Kidney (tissue), 14 donors: ENCODE results near the gene HOXB8. TPM values are rescaled to one million over a fixed set of nuclear protein-coding genes. Genes with fewer than 3 reads are reported as not detected.

ENCODE experiments used
- DNase-seq, 5 donors: peaks; one replicate each; pipeline ENCODE4 v3.0.0-alpha.2; 2013 to 2020
- FAIRE-seq: peaks from 2 replicates; lab custom pipeline; 2012; peaks lifted over from hg19 to GRCh38; lab: Jason Lieb, UNC
- H3K27ac ChIP-seq, 2 donors: one replicate each; pipeline ENCODE4 v1.7.0; 2013; ENCODE audit warnings: low read depth in 2 of 2, low read length in 2 of 2, inconsistent platforms in 1 of 2
- H3K27me3 ChIP-seq: one replicate; pipeline ENCODE4 v1.7.1; 2013; ENCODE audit warnings: low read length, inconsistent platforms; ENCODE audit not compliant: control insufficient read depth, insufficient read depth
- H3K36me3 ChIP-seq, 3 donors: one replicate each; pipeline versions ENCODE4 v1.7.0 to v1.7.1; 2013; ENCODE audit warnings: low read length in 3 of 3, control low read depth in 1 of 3, inconsistent platforms in 1 of 3; ENCODE audit not compliant: insufficient read depth in 3 of 3, control insufficient read depth in 2 of 3
- H3K4me1 ChIP-seq, 3 donors: one replicate each; pipeline versions ENCODE4 v1.7.0 to v1.7.1; 2013; ENCODE audit warnings: low read length in 3 of 3, inconsistent platforms in 1 of 3, low read depth in 1 of 3; ENCODE audit not compliant: control insufficient read depth in 2 of 3, insufficient read depth in 2 of 3
- H3K4me3 ChIP-seq, 3 donors: one replicate each; pipeline versions ENCODE4 v1.7.0 to v1.8.1; 2013; ENCODE audit warnings: low read length in 3 of 3, control low read depth in 1 of 3, inconsistent platforms in 1 of 3
- H3K9ac ChIP-seq, 3 donors: one replicate each; pipeline versions ENCODE4 v1.7.0 to v1.7.1; 2013; ENCODE audit warnings: low read length in 3 of 3, control low read depth in 1 of 3, inconsistent platforms in 1 of 3
- H3K9me3 ChIP-seq, 3 donors: one replicate each; pipeline versions ENCODE4 v1.7.0 to v1.7.1; 2013; ENCODE audit warnings: low read length in 3 of 3, control low read depth in 1 of 3, inconsistent platforms in 1 of 3; ENCODE audit not compliant: control insufficient read depth in 2 of 3, insufficient read depth in 1 of 3
- CTCF ChIP-seq: IDR thresholded peaks from 3 replicates; pipeline ENCODE4 v1.5.1; 2012; ENCODE audit warnings: mild to moderate bottlenecking, moderate library complexity, borderline replicate concordance; ENCODE audit not compliant: insufficient read depth; ENCODE audit errors: extremely low read depth
- intact Hi-C: fragments of 100-400 bp; cut with DNase I; formaldehyde crosslinking; loops from one replicate; pipeline ENCODE4 v1.11.1; 2022
- polyA plus RNA-seq: library from polyadenylated mRNA; stranded (reverse); fragments of 350-450 nt; fragmentation: Illumina TruSeq; extraction: RNeasy Lipid Tissue Mini Kit (QIAGEN cat#74804); gene quantifications from one replicate; pipeline ENCODE4 v1.2.3, GENCODE V29; 2014; ENCODE audit warnings: low read depth, low replicate concordance; ENCODE audit not compliant: insufficient read depth
- total RNA-seq: library from RNA; stranded (reverse); fragmentation: NEBNext Ultra II Directional; extraction: Animal tissue kit (Norgen Biotek cat#: 25700); gene quantifications from one replicate; pipeline ENCODE4 v1.2.1, GENCODE V29; 2021
- donor health status: control.
- donor health status: control.
- donor health status: control.
- donor health status: control.
- donor health status: control.
- donor health status: DM: yes; HTN: yes; CAD: no.
- donor health status: Normal renal cell carcinoma (clear cell type).

HOXB8 gene
- total and polyA plus RNA-seq, 2 donors from 2014 or later: 19.3 to 48.7 TPM

DNA sequence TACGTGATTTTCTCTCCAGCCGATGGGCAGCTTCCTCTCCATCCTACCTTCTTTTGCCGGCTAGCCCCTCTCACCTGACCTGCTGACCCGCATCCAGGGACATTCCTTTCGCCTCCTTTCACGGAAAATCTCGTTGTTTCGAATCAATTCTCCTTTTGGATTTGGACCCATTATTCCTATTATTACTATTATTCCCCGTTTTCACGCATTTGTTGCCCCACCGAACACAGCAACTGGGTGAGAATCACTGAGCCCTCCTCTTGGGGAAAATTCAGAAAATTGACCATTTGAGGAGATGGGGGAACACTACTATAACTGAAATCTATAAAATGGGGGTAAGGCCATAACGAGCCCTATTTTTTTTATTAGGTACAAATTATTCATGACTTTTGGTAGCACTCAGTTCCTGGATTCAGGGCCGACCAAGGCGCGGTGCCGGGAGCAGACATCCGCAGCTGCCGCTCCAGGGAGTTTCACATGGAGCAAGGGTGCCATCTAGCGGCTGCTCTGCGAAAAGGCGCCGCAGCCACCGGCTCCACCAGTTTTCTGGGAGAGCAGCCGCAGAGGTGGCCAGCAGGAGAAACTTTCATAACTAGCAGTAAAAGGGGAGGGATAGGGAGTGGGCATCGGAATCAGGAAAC is 3.3 kb upstream of the HOXB8 start:
- intact Hi-C loops: no loop called here
- FAIRE-seq (peak; percentile 97), DNase-seq (peak; percentile 96 to 97 (median 96))
- peak overlapping the region; percentile 75 to 89 for H3K27ac ChIP-seq
- H3K27me3 ChIP-seq: peaks cover 38% of the 10 kb centered on the region
- H3K4me3 ChIP-seq: peak overlapping the region; percentile 24 to 85 (median 41)
- H3K36me3 ChIP-seq: no peaks in the 10 kb centered on the region
- peak; percentile 99 for TF ChIP-seq CTCF
- H3K4me1 ChIP-seq: peaks cover 0 to 11% (median 0%) of the 10 kb centered on the region in 3 donors
- peak overlapping the region; percentile 26 to 95 (median 60) for H3K9ac ChIP-seq
- no peaks in the 10 kb centered on the region for H3K9me3 ChIP-seq

GRCh38 chr17:48617471-48618255 is 2.6 kb upstream of the HOXB8 start:
- intact Hi-C loops: no loop called here
- H3K9ac ChIP-seq: peak overlapping the region; percentile 12 to 95 (median 27)

GRCh38 chr17:48616717-48617470 is 1.8 kb upstream of the HOXB8 start:
- no peaks in the 10 kb centered on the region for H3K36me3 ChIP-seq
- FAIRE-seq: no peak
- H3K9me3 ChIP-seq: no peaks in the 10 kb centered on the region
- intact Hi-C loops: no loop called here
- H3K4me3 ChIP-seq: peak overlapping the region; percentile 11 to 85 (median 26)
- TF ChIP-seq CTCF: no peak
- peaks cover 0 to 6% (median 0%) of the 10 kb centered on the region in 3 donors for H3K4me1 ChIP-seq
- H3K27me3 ChIP-seq: peaks cover 24% of the 10 kb centered on the region
- H3K9ac ChIP-seq: peak overlapping the region; percentile 24 to 95 (median 28)
- peak in 3 of 5 donors; percentile 19 to 53 (median 21) for DNase-seq
- H3K27ac ChIP-seq: peak overlapping the region; percentile 92 to 97

More at GRCh38 chr17:48617471-48618255, 2.6 kb upstream of the HOXB8 start:
- Histone ChIP-seq H3K36me3 (no peaks in the 10 kb centered on the region), H3K27ac (peak overlapping the region; percentile 92 to 97), H3K9me3 (no peaks in the 10 kb centered on the region), H3K4me3 (peak overlapping the region; percentile 28 to 85 (median 32)), H3K27me3 (peaks cover 31% of the 10 kb centered on the region), H3K4me1 (peaks cover 0 to 9% (median 0%) of the 10 kb centered on the region in 3 donors)
- no peak for TF ChIP-seq CTCF
- FAIRE-seq: no peak
- DNase-seq: peak in 3 of 5 donors; percentile 48 to 68 (median 64)
